Esophagus squamous epithelium (tissue), 4 donors: ENCODE results near the gene GNG2.

ENCODE experiments used
- POLR2A ChIP-seq, 4 donors: fragments of 450-650 bp; IDR thresholded peaks; one replicate each; pipeline ENCODE4 v1.6.1; 2017; ENCODE audit warnings: antibody characterized with exemption in 4 of 4, mild to moderate bottlenecking in 4 of 4, moderate library complexity in 3 of 4
- TF ChIP-seq, protein P1 (sequence below), 6 experiments: fragments of 450-650 bp in 4 of 6; fragments of 200-600 bp in 2 of 6; sonication (generic) in 2 of 6; IDR thresholded peaks; one replicate each; pipeline ENCODE4 v1.5.1; 2016 to 2019; ENCODE audit warnings: antibody characterized with exemption in 6 of 6, mild to moderate bottlenecking in 4 of 6, moderate library complexity in 4 of 6

- no peak for TF ChIP-seq POLR2A (IDR thresholded peaks at IDR 0.05)
- TF ChIP-seq, protein P1, sequence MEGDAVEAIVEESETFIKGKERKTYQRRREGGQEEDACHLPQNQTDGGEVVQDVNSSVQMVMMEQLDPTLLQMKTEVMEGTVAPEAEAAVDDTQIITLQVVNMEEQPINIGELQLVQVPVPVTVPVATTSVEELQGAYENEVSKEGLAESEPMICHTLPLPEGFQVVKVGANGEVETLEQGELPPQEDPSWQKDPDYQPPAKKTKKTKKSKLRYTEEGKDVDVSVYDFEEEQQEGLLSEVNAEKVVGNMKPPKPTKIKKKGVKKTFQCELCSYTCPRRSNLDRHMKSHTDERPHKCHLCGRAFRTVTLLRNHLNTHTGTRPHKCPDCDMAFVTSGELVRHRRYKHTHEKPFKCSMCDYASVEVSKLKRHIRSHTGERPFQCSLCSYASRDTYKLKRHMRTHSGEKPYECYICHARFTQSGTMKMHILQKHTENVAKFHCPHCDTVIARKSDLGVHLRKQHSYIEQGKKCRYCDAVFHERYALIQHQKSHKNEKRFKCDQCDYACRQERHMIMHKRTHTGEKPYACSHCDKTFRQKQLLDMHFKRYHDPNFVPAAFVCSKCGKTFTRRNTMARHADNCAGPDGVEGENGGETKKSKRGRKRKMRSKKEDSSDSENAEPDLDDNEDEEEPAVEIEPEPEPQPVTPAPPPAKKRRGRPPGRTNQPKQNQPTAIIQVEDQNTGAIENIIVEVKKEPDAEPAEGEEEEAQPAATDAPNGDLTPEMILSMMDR (IDR thresholded peaks at IDR 0.05), result no peak
These were observed 77.7 kb downstream of the GNG2 start for GRCh38 chr14:51938137-51938536.
